ENCODE measurements around the gene ADGRG6.

ADGRG6 gene

DNA sequence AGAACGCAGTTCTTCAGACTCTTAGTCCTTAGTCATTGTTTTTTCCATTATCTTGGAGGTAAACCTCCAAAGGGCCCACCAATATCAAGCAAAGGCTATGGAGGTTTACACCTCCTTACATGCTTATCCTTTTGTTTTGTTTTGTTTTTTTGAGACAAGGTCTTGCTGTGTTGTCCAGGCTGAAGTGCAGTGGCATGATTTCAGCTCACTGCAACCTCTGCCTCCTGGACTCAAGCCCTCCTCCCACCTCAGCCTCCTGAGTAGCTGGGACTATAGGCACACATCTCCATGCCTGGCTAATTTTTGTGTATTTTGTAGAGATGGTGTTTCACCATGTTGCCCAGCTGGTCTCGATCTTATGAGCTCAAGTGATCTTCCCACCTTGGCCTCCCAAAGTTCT, 26.3 kb downstream of the ADGRG6 start:
- Histone ChIP-seq H2AFZ (ENCODE audit: low read length) (no peak overlapping the region), H3K4me2 (ENCODE audit: low read length) (no peak overlapping the region), H4K20me1 (ENCODE audit: insufficient read depth, low read length) (no peaks in the 10 kb centered on the region), H3K36me3 (ENCODE audit: insufficient read depth, low read length) (no peaks in the 10 kb centered on the region), H3K9me3 (ENCODE audit: low read length) (no peaks in the 10 kb centered on the region), H3F3A (ENCODE audit: insufficient read depth, low read length) (no peaks in the 10 kb centered on the region), H3K9ac (ENCODE audit: low read length) (no peak overlapping the region), H3K9me2 (ENCODE audit: low read depth, low read length) (no peaks in the 10 kb centered on the region), H3K27ac (ENCODE audit: low read depth, low read length, poor library complexity, severe bottlenecking) (no peak overlapping the region), H3K4me3 (ENCODE audit: low read depth, low read length, poor library complexity, severe bottlenecking) (no peak overlapping the region), H3K79me2 (ENCODE audit: insufficient read depth, low read length) (no peaks in the 10 kb centered on the region), H3K27me3 (ENCODE audit: insufficient read depth, low read length) (no peaks in the 10 kb centered on the region), H3K4me1 (ENCODE audit: insufficient read depth, low read length, severe bottlenecking) (no peaks in the 10 kb centered on the region)
- TF ChIP-seq, protein P1, sequence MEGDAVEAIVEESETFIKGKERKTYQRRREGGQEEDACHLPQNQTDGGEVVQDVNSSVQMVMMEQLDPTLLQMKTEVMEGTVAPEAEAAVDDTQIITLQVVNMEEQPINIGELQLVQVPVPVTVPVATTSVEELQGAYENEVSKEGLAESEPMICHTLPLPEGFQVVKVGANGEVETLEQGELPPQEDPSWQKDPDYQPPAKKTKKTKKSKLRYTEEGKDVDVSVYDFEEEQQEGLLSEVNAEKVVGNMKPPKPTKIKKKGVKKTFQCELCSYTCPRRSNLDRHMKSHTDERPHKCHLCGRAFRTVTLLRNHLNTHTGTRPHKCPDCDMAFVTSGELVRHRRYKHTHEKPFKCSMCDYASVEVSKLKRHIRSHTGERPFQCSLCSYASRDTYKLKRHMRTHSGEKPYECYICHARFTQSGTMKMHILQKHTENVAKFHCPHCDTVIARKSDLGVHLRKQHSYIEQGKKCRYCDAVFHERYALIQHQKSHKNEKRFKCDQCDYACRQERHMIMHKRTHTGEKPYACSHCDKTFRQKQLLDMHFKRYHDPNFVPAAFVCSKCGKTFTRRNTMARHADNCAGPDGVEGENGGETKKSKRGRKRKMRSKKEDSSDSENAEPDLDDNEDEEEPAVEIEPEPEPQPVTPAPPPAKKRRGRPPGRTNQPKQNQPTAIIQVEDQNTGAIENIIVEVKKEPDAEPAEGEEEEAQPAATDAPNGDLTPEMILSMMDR (IDR thresholded peaks at IDR 0.05; ENCODE audit: low read length), result no peak
- TF ChIP-seq EZH2 (IDR thresholded peaks at IDR 0.05; ENCODE audit: borderline replicate concordance, low read length), result no peak

DNA sequence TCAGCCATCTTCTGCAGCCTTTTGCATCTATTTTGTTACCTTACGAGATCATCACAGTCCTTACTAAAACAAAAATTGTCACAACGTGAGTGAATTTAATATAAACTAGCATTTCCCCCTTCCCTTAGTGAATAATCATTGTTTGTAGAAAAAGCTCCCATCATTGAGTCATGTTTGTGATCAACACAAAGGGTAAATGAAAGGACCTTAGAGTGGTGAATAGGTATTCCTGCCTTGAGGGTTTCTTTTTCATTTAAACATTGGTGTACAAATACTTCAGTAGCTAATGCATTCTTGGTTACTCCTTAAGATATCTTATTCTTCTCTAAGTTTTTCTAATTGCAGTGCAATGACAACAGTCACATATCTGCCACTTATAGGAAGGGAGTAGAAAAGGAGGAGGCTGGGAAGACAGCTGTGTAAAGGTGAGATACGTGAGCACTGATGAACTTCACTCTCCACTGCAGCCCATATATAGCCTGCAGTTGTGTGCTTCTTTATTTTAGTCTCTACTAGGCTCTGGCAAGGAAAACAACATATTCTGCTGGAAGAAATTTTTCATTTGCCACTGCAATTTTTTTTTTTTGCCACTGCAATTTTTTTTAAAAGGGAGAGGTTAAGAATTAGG, 27.8 kb downstream of the ADGRG6 start:
- no peak overlapping the region for H3K9ac ChIP-seq (ENCODE audit: low read length)
- TF ChIP-seq, protein P1 (IDR thresholded peaks at IDR 0.05; ENCODE audit: low read length), result no peak
- no peak for TF ChIP-seq EZH2 (IDR thresholded peaks at IDR 0.05; ENCODE audit: borderline replicate concordance, low read length)
- no peaks in the 10 kb centered on the region for H3K9me2 ChIP-seq (ENCODE audit: low read depth, low read length)
- H3K79me2 ChIP-seq (ENCODE audit: insufficient read depth, low read length), result no peaks in the 10 kb centered on the region
- no peaks in the 10 kb centered on the region for H3F3A ChIP-seq (ENCODE audit: insufficient read depth, low read length)
- no peaks in the 10 kb centered on the region for H3K36me3 ChIP-seq (ENCODE audit: insufficient read depth, low read length)
- H3K4me1 ChIP-seq (ENCODE audit: insufficient read depth, low read length, severe bottlenecking), result no peaks in the 10 kb centered on the region
- H3K9me3 ChIP-seq (ENCODE audit: low read length), result no peaks in the 10 kb centered on the region
- H3K27me3 ChIP-seq (ENCODE audit: insufficient read depth, low read length), result no peaks in the 10 kb centered on the region
- no peak overlapping the region for H2AFZ ChIP-seq (ENCODE audit: low read length)
- no peak overlapping the region for H3K4me2 ChIP-seq (ENCODE audit: low read length)
- no peak overlapping the region for H3K4me3 ChIP-seq (ENCODE audit: low read depth, low read length, poor library complexity, severe bottlenecking)
- H4K20me1 ChIP-seq (ENCODE audit: insufficient read depth, low read length), result no peaks in the 10 kb centered on the region
- no peak overlapping the region for H3K27ac ChIP-seq (ENCODE audit: low read depth, low read length, poor library complexity, severe bottlenecking)

DNA sequence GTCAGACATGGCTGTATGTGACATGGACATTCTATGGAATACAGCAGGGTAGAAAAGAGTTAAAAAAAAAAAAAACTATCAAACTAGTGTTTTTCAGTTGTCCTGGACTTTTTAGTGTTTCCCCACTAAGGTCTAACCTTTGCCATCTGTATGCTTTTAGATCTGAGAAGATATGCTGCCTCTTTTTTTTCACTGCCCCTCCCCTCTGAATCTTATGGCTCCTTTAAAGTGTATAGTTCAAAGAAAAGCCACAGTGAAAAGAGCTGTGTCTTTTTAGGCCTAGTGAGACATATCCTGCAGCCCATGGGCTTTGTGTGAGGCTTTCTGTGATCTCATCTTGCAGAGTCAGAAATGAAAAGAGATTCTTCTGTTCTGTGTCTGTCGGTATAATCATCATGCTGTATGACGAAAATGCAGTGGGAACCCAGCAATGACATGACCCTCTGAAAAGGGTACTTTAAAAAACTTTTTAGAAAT, 29.3 kb downstream of the ADGRG6 start:
- Histone ChIP-seq H3K9ac (ENCODE audit: low read length) (no peak overlapping the region), H3K79me2 (ENCODE audit: insufficient read depth, low read length) (no peaks in the 10 kb centered on the region), H2AFZ (ENCODE audit: low read length) (no peak overlapping the region), H3K27ac (ENCODE audit: low read depth, low read length, poor library complexity, severe bottlenecking) (no peak overlapping the region), H3K4me2 (ENCODE audit: low read length) (no peak overlapping the region), H3K27me3 (ENCODE audit: insufficient read depth, low read length) (no peaks in the 10 kb centered on the region), H4K20me1 (ENCODE audit: insufficient read depth, low read length) (no peaks in the 10 kb centered on the region), H3K4me1 (ENCODE audit: insufficient read depth, low read length, severe bottlenecking) (no peaks in the 10 kb centered on the region), H3K36me3 (ENCODE audit: insufficient read depth, low read length) (no peaks in the 10 kb centered on the region), H3F3A (ENCODE audit: insufficient read depth, low read length) (no peaks in the 10 kb centered on the region), H3K9me2 (ENCODE audit: low read depth, low read length) (no peaks in the 10 kb centered on the region), H3K4me3 (ENCODE audit: low read depth, low read length, poor library complexity, severe bottlenecking) (no peak overlapping the region), H3K9me3 (ENCODE audit: low read length) (no peaks in the 10 kb centered on the region)
- no peak for TF ChIP-seq EZH2 (IDR thresholded peaks at IDR 0.05; ENCODE audit: borderline replicate concordance, low read length)
- TF ChIP-seq, protein P1 (IDR thresholded peaks at IDR 0.05; ENCODE audit: low read length), result no peak

All from OCI-LY1 (cell line).